ENCODE measurements around the gene ZNF341.

- TF ChIP-seq CTCF (optimal IDR thresholded peaks at IDR 0.05 in 1 of 3, IDR thresholded peaks at IDR 0.05 in 1 of 3, conservative IDR thresholded peaks at IDR 0.05 in 1 of 3; ENCODE audit: extremely low read depth in 1 of 3, insufficient read depth in 2 of 3, low read length in 3 of 3): no peak
- no peak for TF ChIP-seq EZH2 (IDR thresholded peaks at IDR 0.05; ENCODE audit: low read length)
These were observed 51.5 kb downstream of the ZNF341 start for GRCh38 chr20:33783256-33783655.

Data from keratinocyte (primary cell).